ENCODE measurements around the gene TLK2.
A peak's percentile ranks its signal among the peaks of the same experiment; 100 is the strongest.
"Not testable (repeated sequence)": the region's sequence is repeated elsewhere in the genome, so short reads cannot be mapped to it uniquely, and the experiment has no call there.

TLK2 gene

GRCh38 chr17:62478424-62478879, at the start of gene TLK2:
Gene TLK2 (plus strand): TSS chr17:62478825. CDS start chr17:62481126, 2,301 bp downstream.
- DNase-seq: peak; percentile 78

- not testable (repeated sequence) for DNase-seq
Measured at GRCh38 chr17:62435251-62435650, 43.4 kb upstream of the TLK2 start.

DNA sequence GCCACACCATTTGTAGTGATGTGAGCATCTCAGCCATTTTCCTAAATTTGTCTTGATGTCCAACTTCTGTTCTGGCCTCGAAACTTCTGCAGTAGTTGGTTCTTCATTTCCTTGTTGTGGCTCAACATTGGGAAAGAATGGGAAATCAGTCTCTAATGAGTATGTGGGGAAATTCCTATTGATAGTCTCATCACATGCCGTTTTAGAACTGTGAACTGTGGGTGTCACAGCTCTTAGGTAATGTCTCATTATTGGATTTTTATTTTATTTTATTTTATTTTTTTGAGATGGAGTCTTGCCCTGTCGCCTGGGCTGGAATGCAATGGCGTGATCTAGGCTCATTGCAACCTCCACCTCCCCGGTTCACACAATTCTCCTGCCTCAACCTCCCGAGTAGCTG, 37.4 kb upstream of the TLK2 start:
- DNase-seq: not testable (repeated sequence)

DNA sequence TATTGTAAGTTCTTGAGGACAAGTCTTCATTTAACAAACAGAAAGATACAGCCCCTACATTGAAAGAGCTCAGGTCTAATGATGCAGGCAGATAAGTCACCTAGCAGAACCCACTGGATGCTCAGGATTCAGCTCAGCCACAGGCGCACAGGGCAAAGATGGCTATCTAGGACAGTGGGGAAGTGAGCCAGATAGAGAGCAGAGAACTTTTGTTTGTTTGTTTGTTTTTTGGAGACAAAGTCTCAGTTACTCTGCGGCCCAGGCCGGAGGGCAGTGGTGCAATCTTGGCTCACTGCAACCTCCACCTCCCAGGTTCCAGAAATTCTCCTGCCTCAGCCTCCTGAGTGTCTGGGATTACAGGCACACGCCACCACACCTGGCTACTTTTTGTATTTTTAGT, 34.6 kb upstream of the TLK2 start:
- DNase-seq: no peak

DNA sequence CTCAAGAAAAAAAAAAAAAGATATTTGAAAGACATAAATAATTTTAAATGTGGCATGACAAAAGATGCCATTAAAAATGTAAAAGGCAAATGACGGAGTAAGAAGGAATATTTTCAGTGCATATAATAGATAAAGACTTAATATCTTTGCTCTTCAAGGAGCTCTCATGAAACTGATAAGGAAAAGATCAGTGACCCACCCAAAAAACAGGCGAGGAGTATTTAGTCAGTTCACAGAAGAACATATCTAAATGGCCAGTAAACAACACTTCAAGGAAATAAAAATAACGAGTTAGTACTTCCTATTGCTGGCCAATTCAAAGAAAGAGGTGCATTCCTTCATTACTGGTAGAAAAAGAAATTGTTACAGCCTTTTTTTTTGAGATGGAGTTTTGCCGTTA, 32.8 kb upstream of the TLK2 start:
- DNase-seq: not testable (repeated sequence)

- DNase-seq: not testable (repeated sequence)
Measured at GRCh38 chr17:62452195-62452594, 26.4 kb upstream of the TLK2 start.

GRCh38 chr17:62453041-62453440, 25.6 kb upstream of the TLK2 start:
- not testable (repeated sequence) for DNase-seq

- DNase-seq: not testable (repeated sequence)
Measured at GRCh38 chr17:62453656-62454055, 25.0 kb upstream of the TLK2 start.

GRCh38 chr17:62454111-62454510, 24.5 kb upstream of the TLK2 start:
- DNase-seq: not testable (repeated sequence)

DNA sequence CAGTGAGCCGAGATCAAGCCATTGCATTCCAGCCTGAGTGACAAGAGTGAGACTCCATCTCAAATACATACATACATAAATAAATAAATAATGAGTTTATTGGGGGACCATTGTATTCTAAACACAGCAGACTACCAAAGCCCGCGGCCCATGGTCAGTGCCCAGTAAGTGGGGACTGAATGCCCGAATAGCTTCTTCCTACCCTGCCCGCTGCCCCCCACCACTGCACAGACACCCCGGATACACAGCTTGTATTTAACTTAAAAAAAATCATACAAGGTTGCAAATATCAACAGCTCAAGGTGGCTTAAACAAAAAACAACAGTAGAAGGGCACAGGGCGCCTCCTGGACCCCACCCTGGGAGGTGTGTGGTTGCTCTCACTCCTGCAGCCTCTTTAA, 22.6 kb upstream of the TLK2 start:
- DNase-seq: no peak

DNA sequence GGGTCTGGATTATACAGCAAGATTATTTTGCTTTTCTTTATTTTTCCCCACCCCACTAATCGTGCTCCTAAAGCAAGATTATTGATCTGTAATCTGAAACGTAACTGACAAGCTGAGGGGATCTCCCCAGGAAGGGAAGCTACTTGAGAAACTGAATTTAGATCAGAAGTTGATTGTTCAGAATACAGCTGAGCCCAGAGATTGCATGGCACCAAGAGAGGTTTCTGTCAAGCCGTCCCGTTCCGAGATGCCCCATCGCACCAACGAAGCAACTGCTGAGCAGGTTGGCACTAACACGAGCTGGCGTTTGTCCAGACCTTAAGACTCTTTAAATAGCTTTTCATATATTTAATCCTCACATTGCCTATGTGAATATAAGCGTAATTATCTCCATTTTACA, 20.1 kb upstream of the TLK2 start:
- not testable (repeated sequence) for DNase-seq

DNA sequence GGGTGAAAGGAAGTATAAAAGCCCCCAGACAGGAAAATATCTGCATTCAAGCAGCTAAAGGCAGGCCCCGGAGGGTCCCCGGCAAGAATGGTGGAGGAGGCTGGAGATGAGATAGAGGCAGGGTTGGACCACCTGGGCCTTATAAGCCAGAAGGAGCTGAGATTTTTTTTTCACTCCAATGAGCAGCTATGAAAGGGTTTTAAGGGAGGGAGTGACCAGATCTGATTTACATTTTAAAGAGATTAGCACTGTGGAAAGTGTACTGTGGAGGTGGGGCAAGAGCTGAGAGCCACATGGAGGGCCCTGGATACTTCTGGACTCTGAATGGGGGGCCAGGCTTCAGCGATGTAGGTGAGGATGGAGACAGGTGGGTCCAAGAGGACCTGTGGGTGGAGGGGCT, 14.2 kb upstream of the TLK2 start:
- DNase-seq: not testable (repeated sequence)

- not testable (repeated sequence) for DNase-seq
Measured at GRCh38 chr17:62465271-62465670, 13.4 kb upstream of the TLK2 start.

DNA sequence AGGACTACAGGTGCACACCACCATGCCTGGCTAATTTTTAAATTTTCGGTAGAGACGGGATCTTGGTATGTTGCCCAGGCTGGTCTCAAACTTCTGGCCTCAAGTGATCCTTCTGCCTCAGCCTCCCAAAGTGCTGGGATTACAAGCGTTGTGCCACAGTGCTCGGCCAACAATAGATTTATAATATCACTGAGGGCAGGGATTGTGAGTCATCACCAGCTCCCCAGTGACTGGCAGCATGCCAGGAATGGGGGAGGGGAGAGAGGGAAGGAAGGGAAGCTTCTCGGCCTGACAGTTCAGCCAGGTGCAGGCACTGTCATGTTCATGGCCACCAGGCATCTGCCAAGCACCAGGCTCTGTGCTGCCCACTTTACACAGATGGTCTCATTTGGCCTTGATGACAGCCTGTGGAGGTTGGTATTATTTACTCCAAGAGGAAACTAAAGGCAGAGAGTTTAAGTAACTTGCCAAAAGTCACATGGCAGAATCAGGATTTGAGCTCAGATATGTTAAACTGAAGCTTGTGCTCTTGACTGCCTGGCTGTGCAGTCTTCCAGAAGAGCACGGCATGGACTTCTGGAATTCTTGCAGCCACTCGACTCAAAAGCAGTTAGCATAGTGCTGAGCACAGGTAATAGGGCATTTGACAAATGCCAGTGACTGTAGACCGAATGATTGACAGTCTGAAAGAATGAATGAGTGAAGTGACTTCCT, 7.8 kb upstream of the TLK2 start:
- DNase-seq: peak; percentile 66

- DNase-seq: not testable (repeated sequence)
Measured at GRCh38 chr17:62471380-62471880, 7.2 kb upstream of the TLK2 start.

GRCh38 chr17:62473030-62473982, 5.3 kb upstream of the TLK2 start:
- DNase-seq: not testable (repeated sequence)

DNA sequence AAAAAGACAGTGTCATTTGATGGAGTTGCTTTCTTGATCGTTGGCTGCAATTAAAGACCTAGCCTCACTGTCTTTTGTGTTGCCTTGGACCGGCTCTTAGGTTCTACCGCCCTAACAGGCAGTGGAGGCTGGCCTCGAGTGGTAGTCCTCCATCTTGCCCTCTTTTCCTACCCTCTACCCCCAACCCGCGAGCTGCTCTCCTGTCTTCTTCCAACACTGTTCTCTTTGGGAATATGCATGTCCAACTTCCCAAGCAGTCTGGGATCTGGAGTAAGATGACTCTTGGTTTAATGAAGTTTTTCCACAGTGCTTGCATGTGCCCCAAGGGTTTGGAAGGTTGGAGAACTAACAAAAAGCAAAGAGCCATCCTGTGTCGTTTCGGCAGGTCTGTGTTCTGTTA, 1.5 kb upstream of the TLK2 start:
- DNase-seq: not testable (repeated sequence)

DNA sequence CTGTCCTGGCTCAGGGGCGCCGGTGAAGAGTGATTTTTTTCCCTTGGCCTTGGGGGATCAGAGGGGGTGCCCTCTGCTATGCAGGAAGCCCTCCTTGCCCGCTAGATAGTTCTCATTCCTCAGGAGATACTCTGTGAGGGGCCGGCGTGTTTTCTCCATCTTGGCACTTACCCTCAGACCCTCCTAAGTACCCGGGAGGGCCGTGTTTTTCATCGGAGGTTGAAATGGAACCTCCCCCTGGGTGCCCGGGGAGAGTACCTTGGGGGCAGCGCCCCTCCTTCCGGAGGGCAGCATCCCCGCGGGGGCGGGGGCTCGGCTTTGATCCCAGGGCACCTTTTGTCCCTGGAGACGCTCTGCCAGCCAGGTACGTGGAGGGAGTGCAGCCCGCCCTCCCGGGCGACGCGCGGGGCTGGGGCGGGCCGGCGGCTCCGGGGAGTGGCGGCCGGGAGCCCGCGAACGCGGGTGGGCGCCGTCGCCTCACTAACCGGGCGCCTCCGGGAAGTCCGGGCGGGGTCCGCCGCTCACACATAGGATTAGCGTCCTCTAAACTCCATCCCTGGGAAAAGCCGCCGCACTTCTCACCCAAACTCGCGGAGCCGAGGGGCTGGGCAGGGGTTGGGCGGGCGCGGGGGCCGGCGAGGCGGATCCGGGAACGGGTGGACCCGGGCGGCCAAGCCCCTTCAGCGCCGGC, 762 bp upstream of the TLK2 start:
- DNase-seq: peak; percentile 37

- DNase-seq: peak; percentile 46
Measured at GRCh38 chr17:62478880-62479638, 434 bp downstream of the TLK2 start.

- DNase-seq: peak; percentile 18
Measured at GRCh38 chr17:62479639-62480258, 1.1 kb downstream of the TLK2 start.

DNA sequence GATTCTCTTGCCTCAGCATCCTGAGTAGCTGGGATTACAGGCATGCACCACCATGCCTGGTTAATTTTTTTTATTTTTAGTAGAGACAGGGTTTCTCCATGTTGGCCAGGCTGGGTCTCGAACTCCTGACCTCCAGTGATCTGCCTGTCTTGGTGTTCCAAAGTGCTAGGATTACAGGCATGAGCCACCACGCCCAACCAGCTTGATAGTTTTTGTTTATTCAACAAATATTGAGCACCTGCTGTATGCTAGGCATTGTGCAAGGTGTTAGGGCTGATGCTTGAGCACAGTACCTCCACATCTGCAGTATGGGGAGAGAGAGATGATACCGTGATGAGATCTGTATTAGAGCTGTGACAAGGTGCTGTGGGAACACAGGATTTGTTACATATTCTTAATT, 3.9 kb downstream of the TLK2 start:
- DNase-seq: not testable (repeated sequence)

- DNase-seq: not testable (repeated sequence)
Measured at GRCh38 chr17:62490990-62491389, 12.4 kb downstream of the TLK2 start.

All from activated naive CD4-positive, alpha-beta T cell treated with Interleukin-2 at 50 U/mL for 16 hours (primary cell).